GM23338 (cell line): ENCODE measurements around the gene NSF. TPM values are rescaled to one million over a fixed set of nuclear protein-coding genes. Genes with fewer than 3 reads are reported as not detected.

Source experiments
- ATAC-seq: fragments of 200-7000 bp; cut with Tn5 transposase; 3 replicates; pipeline ENCODE4 v1.9.1; 2020
- DNase-seq: peaks from one replicate; pipeline ENCODE4 v3.0.0-alpha.2; 2015; ENCODE audit warnings: low spot score
- H2AFZ ChIP-seq: fragments of 200-600 bp; sonication (generic); 2 replicates; pipeline ENCODE4 v1.8.0; 2016; ENCODE audit warnings: antibody characterized with exemption, mild to moderate bottlenecking, moderate library complexity
- H3F3A ChIP-seq: fragments of 200-600 bp; sonication (generic); replicated peaks from 2 replicates; pipeline ENCODE4 v1.8.0; 2017; ENCODE audit warnings: antibody characterized with exemption, mixed run types, low read depth
- H3K27ac ChIP-seq: fragments of 200-600 bp; sonication (generic); 2 replicates; pipeline ENCODE4 v1.6.1; 2016; ENCODE audit warnings: low read depth
- H3K27me3 ChIP-seq: fragments of 200-600 bp; sonication (generic); 2 replicates; pipeline ENCODE4 v1.8.0; 2016; ENCODE audit warnings: mild to moderate bottlenecking, mixed run types, moderate library complexity; ENCODE audit not compliant: insufficient read depth
- H3K36me3 ChIP-seq: fragments of 200-600 bp; sonication (generic); 2 replicates; pipeline ENCODE4 v1.8.0; 2016; ENCODE audit warnings: mild to moderate bottlenecking; ENCODE audit not compliant: insufficient read depth
- H3K4me1 ChIP-seq: fragments of 200-600 bp; sonication (generic); 2 replicates; pipeline ENCODE4 v1.8.0; 2016; ENCODE audit warnings: mild to moderate bottlenecking, moderate library complexity; ENCODE audit not compliant: insufficient read depth
- H3K4me2 ChIP-seq: fragments of 200-600 bp; sonication (generic); 2 replicates; pipeline ENCODE4 v1.7.1; 2017; ENCODE audit warnings: mixed run types
- H3K4me3 ChIP-seq: fragments of 200-600 bp; sonication (generic); 2 replicates; pipeline ENCODE4 v1.6.1; 2016; ENCODE audit warnings: mixed run types
- H3K79me2 ChIP-seq: fragments of 200-600 bp; sonication (generic); replicated peaks from 2 replicates; pipeline ENCODE4 v1.8.0; 2017; ENCODE audit warnings: mild to moderate bottlenecking; ENCODE audit not compliant: insufficient read depth
- H3K9me2 ChIP-seq: fragments of 200-600 bp; sonication (generic); 2 replicates; pipeline ENCODE4 v1.8.0; 2017; ENCODE audit not compliant: insufficient read depth
- H4K20me1 ChIP-seq: fragments of 200-600 bp; sonication (generic); replicated peaks from 2 replicates; pipeline ENCODE4 v1.8.0; 2017; ENCODE audit warnings: mild to moderate bottlenecking; ENCODE audit not compliant: insufficient read depth
- H3K27ac Mint-ChIP-seq: 2 replicates; pipeline ENCODE4 v1.8.0; 2020; ENCODE audit warnings: inconsistent platforms, mild to moderate bottlenecking, moderate library complexity, mixed read lengths
- H3K27me3 Mint-ChIP-seq: 3 replicates; pipeline ENCODE4 v1.8.0; 2022; ENCODE audit warnings: low read depth, mild to moderate bottlenecking, moderate library complexity, mixed read lengths, inconsistent platforms; ENCODE audit not compliant: insufficient read depth, poor library complexity
- H3K36me3 Mint-ChIP-seq: 3 replicates; pipeline ENCODE4 v1.8.0; 2021; ENCODE audit warnings: low read depth, mild to moderate bottlenecking, inconsistent platforms, moderate library complexity, mixed read lengths
- H3K4me1 Mint-ChIP-seq: 3 replicates; pipeline ENCODE4 v1.8.0; 2020; ENCODE audit warnings: mild to moderate bottlenecking, inconsistent platforms, mixed read lengths
- H3K4me3 Mint-ChIP-seq: 3 replicates; pipeline ENCODE4 v1.8.0; 2021; ENCODE audit warnings: moderate library complexity, mild to moderate bottlenecking, inconsistent platforms, mixed read lengths
- H3K9me3 Mint-ChIP-seq: 3 replicates; pipeline ENCODE4 v1.8.0; 2020; ENCODE audit warnings: moderate library complexity, mild to moderate bottlenecking, inconsistent platforms, mixed read lengths
- CREB1 ChIP-seq: fragments of 250-450 bp; sonication (Bioruptor Pico); IDR thresholded peaks from 2 replicates; pipeline ENCODE4 v1.5.0; 2020; ENCODE audit warnings: low read depth, mild to moderate bottlenecking, moderate library complexity
- ETS1 ChIP-seq: IDR thresholded peaks from 2 replicates; pipeline ENCODE4 v1.6.1; 2016; ENCODE audit warnings: antibody characterized with exemption
- EZH2phosphoT487 ChIP-seq: fragments of 200-600 bp; sonication (generic); IDR thresholded peaks from one replicate; pipeline ENCODE4 v1.8.1; 2018; ENCODE audit warnings: antibody characterized with exemption; ENCODE audit not compliant: unreplicated experiment
- JUNB ChIP-seq: IDR thresholded peaks from one replicate; pipeline ENCODE4 v1.6.1; 2016; ENCODE audit warnings: antibody characterized with exemption; ENCODE audit not compliant: unreplicated experiment
- POLR2AphosphoS5 ChIP-seq: IDR thresholded peaks from 2 replicates; pipeline ENCODE4 v1.6.1; 2016; ENCODE audit warnings: antibody characterized with exemption, low read depth
- REST ChIP-seq: IDR thresholded peaks from one replicate; pipeline ENCODE4 v1.6.1; 2018; ENCODE audit warnings: antibody characterized with exemption; ENCODE audit not compliant: unreplicated experiment
- ZNF114 ChIP-seq: fragments of 250-450 bp; sonication (Bioruptor Pico); IDR thresholded peaks from 2 replicates; pipeline ENCODE4 v1.5.0; 2020; ENCODE audit warnings: mild to moderate bottlenecking, moderate library complexity
- ZNF331 ChIP-seq: fragments of 250-450 bp; sonication (Bioruptor Pico); IDR thresholded peaks from 2 replicates; pipeline ENCODE4 v1.5.0; 2020; ENCODE audit warnings: low read depth, mild to moderate bottlenecking, moderate library complexity
- ZNF462 ChIP-seq: fragments of 250-450 bp; sonication (Bioruptor Pico); IDR thresholded peaks from 2 replicates; pipeline ENCODE4 v1.5.0; 2020; ENCODE audit warnings: mild to moderate bottlenecking, moderate library complexity
- polyA plus RNA-seq: library from polyadenylated mRNA; unstranded; fragments of >200 nt; fragmentation: Nextera tagmentation; extraction: Ambion mirVana; gene quantifications from 2 replicates; pipeline ENCODE4 v1.2.1, GENCODE V29; 2016
- total RNA-seq: library from RNA; depleted of rRNA; stranded (reverse); fragments of >200 nt; shearing (Covaris generic); gene quantifications from 2 replicates; pipeline ENCODE4 v1.2.3, GENCODE V29; 2014

Gene NSF
- total and polyA plus RNA-seq, 2 experiments from 2014 or later: 12.5 to 26.5 TPM

- H3K27ac Mint-ChIP-seq: no peak overlapping the region
- peaks cover 87% of the 10 kb centered on the region for H3K27me3 Mint-ChIP-seq
- TF ChIP-seq POLR2AphosphoS5: no peak
- no peak for TF ChIP-seq ZNF114 (CRISPR knock-in tag)
- no peak for TF ChIP-seq ZNF331
- no peak for TF ChIP-seq ETS1
- TF ChIP-seq REST: no peak
- no peak for TF ChIP-seq EZH2phosphoT487
- TF ChIP-seq ZNF462 (CRISPR knock-in tag): no peak
- no peak for TF ChIP-seq JUNB
- no peak for TF ChIP-seq CREB1 (CRISPR knock-in tag)
- Histone ChIP-seq H3K27ac (0 out of 2 replicates have a peak overlapping the region, but pooled peaks have one; percentile 1), H3K4me1 (peaks cover 25% of the 10 kb centered on the region), H3K4me2 (peak overlapping the region; percentile 65), H3K79me2 (no peaks in the 10 kb centered on the region), H3K36me3 (no peaks in the 10 kb centered on the region), H2AFZ (no peak overlapping the region), H3K27me3 (peaks cover 84% of the 10 kb centered on the region), H3K9me2 (no peaks in the 10 kb centered on the region), H3K4me3 (peak overlapping the region; percentile 36), H4K20me1 (peaks cover 5% of the 10 kb centered on the region; the same call in 1 of the 2 replicates), H3F3A (0 out of 2 replicates have a peak, but pooled peaks cover 8% of the 10 kb centered on the region)
- H3K36me3 Mint-ChIP-seq: peaks cover 9% of the 10 kb centered on the region; the same call in 2 of the 3 replicates
- ATAC-seq: no peak; the same call in 2 of the 3 replicates
- peaks cover 30% of the 10 kb centered on the region for H3K4me1 Mint-ChIP-seq
- peak overlapping the region; percentile 62 for H3K4me3 Mint-ChIP-seq
- H3K9me3 Mint-ChIP-seq: peaks cover 6% of the 10 kb centered on the region; the same call in 2 of the 3 replicates
- DNase-seq: no peak
Observed at GRCh38 chr17:46773221-46773605, 182.7 kb downstream of the NSF start.
